GM12878 (cell line): Measurements from ENCODE around the gene KEL. TPM values are rescaled to one million over a fixed set of nuclear protein-coding genes. Genes with fewer than 3 reads are reported as not detected.

Source experiments
- ATAC-seq: fragments of 200-7000 bp; cut with Tn5 transposase; 3 replicates; pipeline ENCODE4 v1.9.1; 2020; ENCODE audit warnings: mild to moderate bottlenecking, moderate library complexity
- BruUV-seq: library from RNA; stranded (reverse); fragments of 400-500 nt; replicated peaks from 2 replicates; lab custom pipeline; 2021; lab: Mats Ljungman, UMichigan
- CTCF ChIA-PET: fragments of 300-600 bp; sonication (Branson Sonifier 250); formaldehyde crosslinking; extraction: SDS; loops from one replicate; lab custom pipeline; 2021; ENCODE audit warnings: inconsistent platforms; lab: Yijun Ruan, JAX
- POLR2A ChIA-PET: fragments of 350-600 bp; formaldehyde crosslinking; extraction: SDS; loops from one replicate; lab custom pipeline; 2021; ENCODE audit warnings: inconsistent platforms; lab: Charles Lee
- RAD21 ChIA-PET: fragments of 300-600 bp; sonication (Branson Sonifier 250); formaldehyde crosslinking; loops from one replicate; lab custom pipeline; 2023; ENCODE audit warnings: antibody characterized with exemption; ENCODE audit not compliant: unreplicated experiment; lab: Charles Lee
- SMC1A ChIA-PET: fragments of 300-600 bp; sonication (Branson Sonifier 250); formaldehyde crosslinking; loops from one replicate; lab custom pipeline; 2023; ENCODE audit not compliant: unreplicated experiment, uncharacterized antibody; lab: Charles Lee
- DNase-seq: peaks from one replicate; pipeline ENCODE4 v3.0.0-alpha.2; 2011; ENCODE audit warnings: low read depth, low spot score
- FAIRE-seq: peaks from 3 replicates; lab custom pipeline; 2011; peaks lifted over from hg19 to GRCh38; lab: Jason Lieb, UNC
- H2AFZ ChIP-seq: 2 replicates; pipeline ENCODE4 v1.6.0; 2011; ENCODE audit warnings: low read depth, low read length, control low read depth; ENCODE audit not compliant: control insufficient read depth
- H3K27ac ChIP-seq: 2 replicates; pipeline ENCODE4 v1.5.1; 2011; ENCODE audit warnings: control low read depth; ENCODE audit not compliant: control insufficient read depth, insufficient read depth
- H3K27me3 ChIP-seq, 2 experiments: replicated peaks in 1 of 2; 2 replicates each; pipeline versions ENCODE4 v1.6.0 to v1.6.1; 2011; ENCODE audit warnings: low read length in 1 of 2; ENCODE audit not compliant: control insufficient read depth in 2 of 2, insufficient read depth in 2 of 2
- H3K36me3 ChIP-seq, 2 experiments: 2 replicates each; pipeline ENCODE4 v1.5.1; 2011; ENCODE audit warnings: low read length in 1 of 2; ENCODE audit not compliant: control insufficient read depth in 2 of 2, insufficient read depth in 2 of 2
- H3K4me1 ChIP-seq: 2 replicates; pipeline ENCODE4 v1.6.1; 2011; ENCODE audit warnings: mild to moderate bottlenecking, low read length, moderate library complexity, mixed read lengths; ENCODE audit not compliant: control insufficient read depth, insufficient read depth
- H3K4me2 ChIP-seq: 2 replicates; pipeline ENCODE4 v1.6.0; 2011; ENCODE audit warnings: control low read depth; ENCODE audit not compliant: control insufficient read depth, insufficient read depth
- H3K4me3 ChIP-seq: fragments of 200-600 bp; sonication (generic); 2 replicates; pipeline ENCODE4 v1.5.1; 2016
- H3K79me2 ChIP-seq: 2 replicates; pipeline ENCODE4 v1.6.0; 2011; ENCODE audit warnings: low read length; ENCODE audit not compliant: control insufficient read depth, insufficient read depth
- H3K9ac ChIP-seq: 2 replicates; pipeline ENCODE4 v1.8.0; 2011; ENCODE audit warnings: low read length, control low read depth, mixed read lengths; ENCODE audit not compliant: control insufficient read depth, insufficient read depth
- H3K9me3 ChIP-seq: replicated peaks from 3 replicates; pipeline ENCODE4 v1.5.1; 2011; ENCODE audit warnings: mild to moderate bottlenecking, low read length; ENCODE audit not compliant: control insufficient read depth, insufficient read depth
- H4K20me1 ChIP-seq: 2 replicates; pipeline ENCODE4 v1.6.0; 2011; ENCODE audit not compliant: control insufficient read depth, insufficient read depth
- BACH1 ChIP-seq: fragments of 450-650 bp; IDR thresholded peaks from 2 replicates; pipeline ENCODE4 v1.6.1; 2017; ENCODE audit warnings: mild to moderate bottlenecking, borderline replicate concordance
- CBFB ChIP-seq: IDR thresholded peaks from 2 replicates; pipeline ENCODE4 v1.6.1; 2016; ENCODE audit warnings: antibody characterized with exemption, low read depth
- CHD4 ChIP-seq: fragments of 200-600 bp; sonication (generic); IDR thresholded peaks from 2 replicates; pipeline ENCODE4 v1.6.1; 2016; ENCODE audit warnings: mild to moderate bottlenecking
- IKZF2 ChIP-seq, 2 experiments: fragments of 450-650 bp; IDR thresholded peaks; 2 replicates each; pipeline ENCODE4 v1.6.1; 2017; ENCODE audit warnings: mild to moderate bottlenecking in 2 of 2, moderate library complexity in 2 of 2
- MYB ChIP-seq: fragments of 150-350 bp; IDR thresholded peaks from 2 replicates; pipeline ENCODE4 v1.6.1; 2014; ENCODE audit warnings: mild to moderate bottlenecking, low read depth, low read length, borderline replicate concordance
- PAX5 ChIP-seq: IDR thresholded peaks from 2 replicates; pipeline ENCODE4 v1.6.1; 2011; ENCODE audit warnings: low read depth, low read length, borderline replicate concordance
- WGBS: methylation state at CpG from one replicate; pipeline ENCODE4 v1.1.6; 2016; ENCODE audit warnings: low lambda C conversion rate; ENCODE audit not compliant: insufficient replicate concordance, insufficient coverage; ENCODE audit errors: missing lambda C conversion rate; 5-methylcytosine and 5-hydroxymethylcytosine counted together
- in situ Hi-C: fragments of 300-500 bp; cut with MboI; formaldehyde crosslinking; loops from 9 replicates; pipeline ENCODE4 v1.14.3; 2018; ENCODE audit warnings: mixed read lengths
- intact Hi-C: fragments of 100-400 bp; cut with micrococcal nuclease; formaldehyde crosslinking; loops from one replicate; pipeline ENCODE4 v1.14.2; 2022; ENCODE audit not compliant: unreplicated experiment
- polyA plus RNA-seq, 11 experiments: library from polyadenylated mRNA; depleted of rRNA in 4 of 11; unstranded in 6 of 11; stranded (reverse) in 5 of 11; fragments of >200 nt; fragmentation: Nextera tagmentation in 4 of 11; fragmentation: Illumina TruSeq in 1 of 11; extraction: Ambion mirVana in 4 of 11; extraction: Trizol in 1 of 11; gene quantifications; 1 replicate in 1 of 11; 2 replicates in 10 of 11; pipeline versions ENCODE4 v1.2.1 to v1.2.3, GENCODE V29; 2011 to 2016; ENCODE audit warnings: inconsistent platforms in 2 of 11, missing spikeins in 2 of 11, low read depth in 1 of 11
- total RNA-seq, 4 experiments: library from RNA; depleted of rRNA in 3 of 4; stranded (reverse); fragments of >200 nt in 3 of 4; fragmentation: Illumina TruSeq in 1 of 4; extraction: Trizol in 1 of 4; gene quantifications; 2 replicates each; pipeline versions ENCODE4 v1.2.1 to v1.2.3, GENCODE V29; 2013 to 2021

Gene KEL
- total and polyA plus RNA-seq, 10 of the 15 experiments (the other 5 are each of a cell fraction or from before 2014, with no cell fraction given): 0.10 to 0.73 (median 0.23) TPM; not detected in 2

- no peak for TF ChIP-seq PAX5
Observed at GRCh38 chr7:143003393-143004051, 41.4 kb upstream of the KEL start (continued).

- H3K9me3 ChIP-seq: no peaks in the 10 kb centered on the region; the same call in 2 of the 3 replicates
- no peak overlapping the region for H3K27ac ChIP-seq
- CTCF ChIA-PET: interaction anchor here (0.5 to 19.2 kb wide), 50 partner anchors 8 to 519 kb away, joined by 3 to 434 read pairs (median 5); partner anchors contain the start of genes EPHB6 and TAS2R40
- 62% methylated on average over 5 of the region's 5 CpGs for WGBS
- H3K36me3 ChIP-seq: no peaks in the 10 kb centered on the region
- RAD21 ChIA-PET: interaction anchor here (0.9 to 3.2 kb wide), 11 partner anchors 10 to 399 kb away, joined by 3 to 18 read pairs (median 5); no protein-coding TSS in a partner anchor
- no peaks in the 10 kb centered on the region for H4K20me1 ChIP-seq
- H2AFZ ChIP-seq: peak overlapping the region; percentile 79
- POLR2A ChIA-PET: no interaction called here
- BruUV-seq: no TSS peak
- DNase-seq (no peak), FAIRE-seq (no peak), ATAC-seq (peak; percentile 11; the same call in 1 of the 3 replicates)
- in situ Hi-C loops: loop anchor here (5.0 kb wide), 2 partner anchors 131 to 376 kb away; no protein-coding TSS in a partner anchor
- H3K9ac ChIP-seq: no peak overlapping the region
- intact Hi-C loops: loop anchor here (1.0 to 10.0 kb wide), 5 partner anchors 122 to 412 kb away; no protein-coding TSS in a partner anchor
- H3K79me2 ChIP-seq: no peaks in the 10 kb centered on the region
- H3K27me3 ChIP-seq: no peaks in the 10 kb centered on the region; a peak in 1 of 4 replicates
- H3K4me2 ChIP-seq: peak overlapping the region; percentile 30
- no peaks in the 10 kb centered on the region for H3K4me1 ChIP-seq
- no peak overlapping the region for H3K4me3 ChIP-seq
- TF ChIP-seq IKZF2 (IDR thresholded peaks at IDR 0.05): no peak
- no peak for TF ChIP-seq CHD4
- no peak for TF ChIP-seq MYB
- TF ChIP-seq CBFB: no peak
- TF ChIP-seq BACH1: no peak
- SMC1A ChIA-PET: interaction anchor here (0.6 to 11.6 kb wide), 19 partner anchors 10 to 405 kb away, joined by 3 to 191 read pairs (median 4); partner anchors contain the start of gene EPHB6
Observed at GRCh38 chr7:143002898-143003297, 40.7 kb upstream of the KEL start.
